Endothelial cell of umbilical vein (primary cell): ENCODE measurements around the gene PTN. TPM values are rescaled to one million over a fixed set of nuclear protein-coding genes. Genes with fewer than 3 reads are reported as not detected.

Experiments used
- BruUV-seq: library from RNA; stranded (reverse); fragments of 400-500 nt; replicated peaks from 2 replicates; lab custom pipeline; 2021; lab: Mats Ljungman, UMichigan
- CTCF ChIA-PET: fragments of 300-600, 350-600 bp; sonication (Branson Sonifier 250); formaldehyde crosslinking; loops from one replicate; lab custom pipeline; 2021; ENCODE audit warnings: antibody characterized with exemption, inconsistent platforms; lab: Charles Lee
- POLR2A ChIA-PET: fragments of 300-600, 350-600 bp; sonication (Branson Sonifier 250); formaldehyde crosslinking; loops from one replicate; lab custom pipeline; 2021; ENCODE audit warnings: antibody characterized with exemption, inconsistent platforms; lab: Charles Lee
- DNase-seq: peaks from one replicate; pipeline ENCODE4 v3.0.0-alpha.2; 2011; ENCODE audit warnings: low read depth, low spot score
- FAIRE-seq: peaks from 2 replicates; lab custom pipeline; 2011; peaks lifted over from hg19 to GRCh38; lab: Jason Lieb, UNC
- H2AFZ ChIP-seq: 2 replicates; pipeline ENCODE4 v1.6.0; 2012; ENCODE audit warnings: low read depth, low read length, control low read depth, inconsistent platforms
- H3K27ac ChIP-seq: 2 replicates; pipeline ENCODE4 v1.5.1; 2011; ENCODE audit warnings: low read depth, mild to moderate bottlenecking, control low read depth, low read length, moderate library complexity; ENCODE audit not compliant: insufficient read depth
- H3K27me3 ChIP-seq, 2 experiments: 2 replicates each; pipeline versions ENCODE4 v1.6.0 to v1.6.1; 2011; ENCODE audit warnings: low read length in 2 of 2, mixed read lengths in 1 of 2; ENCODE audit not compliant: control insufficient read depth in 2 of 2, insufficient read depth in 2 of 2
- H3K36me3 ChIP-seq, 2 experiments: 2 replicates in 1 of 2; 3 replicates in 1 of 2; pipeline ENCODE4 v1.5.1; 2011; ENCODE audit warnings: low read length in 2 of 2, mild to moderate bottlenecking in 1 of 2, moderate library complexity in 1 of 2; ENCODE audit not compliant: control insufficient read depth in 2 of 2, insufficient read depth in 2 of 2; ENCODE audit errors: extremely low read depth in 1 of 2
- H3K4me1 ChIP-seq: 3 replicates; pipeline ENCODE4 v1.5.1; 2011; ENCODE audit warnings: mild to moderate bottlenecking, low read length; ENCODE audit not compliant: control insufficient read depth, insufficient read depth; ENCODE audit errors: extremely low read depth
- H3K4me2 ChIP-seq: 2 replicates; pipeline ENCODE4 v1.6.1; 2011; ENCODE audit warnings: low read length, control low read depth, mixed read lengths; ENCODE audit not compliant: insufficient read depth
- H3K4me3 ChIP-seq, 3 experiments: fragments of 200-600 bp in 1 of 3; sonication (generic), shearing (Covaris generic) in 1 of 3; replicated peaks in 1 of 3; 2 replicates each; pipeline ENCODE4 v1.5.1; 2011 to 2016; ENCODE audit warnings: control low read depth in 3 of 3, low read length in 3 of 3, mild to moderate bottlenecking in 2 of 3, inconsistent platforms in 1 of 3, low read depth in 1 of 3, moderate library complexity in 1 of 3; ENCODE audit not compliant: insufficient read depth in 1 of 3
- H3K79me2 ChIP-seq: 2 replicates; pipeline ENCODE4 v1.6.0; 2012; ENCODE audit warnings: low read length, inconsistent platforms; ENCODE audit not compliant: control insufficient read depth, insufficient read depth
- H3K9ac ChIP-seq: replicated peaks from 2 replicates; pipeline ENCODE3; 2011; ENCODE audit warnings: low read length, control low read depth; ENCODE audit not compliant: insufficient read depth; ENCODE audit errors: extremely low read depth
- H3K9me1 ChIP-seq: replicated peaks from 3 replicates; pipeline ENCODE4 v1.6.0; 2011; ENCODE audit warnings: mild to moderate bottlenecking, low read length; ENCODE audit not compliant: control insufficient read depth, insufficient read depth; ENCODE audit errors: extremely low read depth
- H3K9me3 ChIP-seq: replicated peaks from 2 replicates; pipeline ENCODE4 v1.5.1; 2012; ENCODE audit warnings: low read length, inconsistent platforms; ENCODE audit not compliant: control insufficient read depth, insufficient read depth
- H4K20me1 ChIP-seq: replicated peaks from 2 replicates; pipeline ENCODE3; 2011; ENCODE audit warnings: mild to moderate bottlenecking, low read length; ENCODE audit not compliant: control insufficient read depth, insufficient read depth; ENCODE audit errors: extremely low read depth
- CTCF ChIP-seq, 2 donors: IDR thresholded peaks; 1 replicate in 1 of 2; 2 replicates in 1 of 2; pipeline ENCODE4 v1.5.1; 2011; ENCODE audit warnings: low read length in 2 of 2, mild to moderate bottlenecking in 2 of 2, moderate library complexity in 2 of 2, control low read depth in 1 of 2, inconsistent platforms in 1 of 2, low read depth in 1 of 2; ENCODE audit not compliant: insufficient read depth in 1 of 2; ENCODE audit errors: extremely low read depth in 1 of 2
- EZH2 ChIP-seq: IDR thresholded peaks from 2 replicates; pipeline ENCODE4 v1.6.1; 2012; ENCODE audit warnings: borderline replicate concordance, low read depth, mild to moderate bottlenecking, moderate library complexity, low read length, inconsistent platforms; ENCODE audit not compliant: severe bottlenecking
- FOS ChIP-seq: IDR thresholded peaks from 2 replicates; pipeline ENCODE4 v1.6.1; 2011; ENCODE audit warnings: mild to moderate bottlenecking, low read length, moderate library complexity, borderline replicate concordance; ENCODE audit not compliant: insufficient read depth
- GATA2 ChIP-seq: IDR thresholded peaks from 2 replicates; pipeline ENCODE4 v1.7.0; 2011; ENCODE audit warnings: low read depth, mild to moderate bottlenecking, moderate library complexity, mixed read lengths, low read length; ENCODE audit not compliant: insufficient read length, insufficient read depth
- JUN ChIP-seq: IDR thresholded peaks from 2 replicates; pipeline ENCODE4 v1.6.1; 2011; ENCODE audit warnings: borderline replicate concordance, low read depth; ENCODE audit not compliant: insufficient read length, insufficient read depth
- MYC ChIP-seq: IDR thresholded peaks from one replicate; pipeline ENCODE4 v1.6.1; 2011; ENCODE audit warnings: mild to moderate bottlenecking, low read depth, low read length
- POLR2A ChIP-seq: IDR thresholded peaks from 2 replicates; pipeline ENCODE4 v1.6.1; 2012; ENCODE audit warnings: low read depth, mild to moderate bottlenecking, control low read depth, low read length
- POLR2AphosphoS5 ChIP-seq: IDR thresholded peaks from 2 replicates; pipeline ENCODE4 v1.6.1; 2012; ENCODE audit warnings: low read depth, mild to moderate bottlenecking, control low read depth, low read length, moderate library complexity; ENCODE audit not compliant: insufficient read depth
- dilution Hi-C: fragments of 300-500 bp; cut with MboI; formaldehyde crosslinking; loops from one replicate; pipeline ENCODE4 v1.15.0; 2019; ENCODE audit warnings: low sequenced_read_pairs; ENCODE audit not compliant: extremely low pct_ligation_motif_present
- intact Hi-C: fragments of 100-400 bp; cut with micrococcal nuclease; formaldehyde crosslinking; loops from one replicate; pipeline ENCODE4 v1.10.0; 2022
- polyA plus RNA-seq, 4 experiments: library from polyadenylated mRNA; depleted of rRNA in 3 of 4; stranded (reverse) in 3 of 4; unstranded in 1 of 4; fragments of >200 nt; gene quantifications; 2 replicates each; pipeline versions ENCODE4 v1.2.1 to v1.2.3, GENCODE V29; 2011 to 2012; ENCODE audit warnings: missing spikeins in 1 of 4
- total RNA-seq: library from RNA; stranded (reverse); gene quantifications from 2 replicates; pipeline ENCODE4 v1.2.3, GENCODE V29; 2021
- TF ChIP-seq, protein P1 (sequence below): IDR thresholded peaks from 2 replicates; pipeline ENCODE4 v1.6.1; 2011; ENCODE audit not compliant: insufficient read depth, insufficient read length

Gene PTN
- total and polyA plus RNA-seq, 2 donors (not counting 3 experiments of a cell fraction or from before 2014, with no cell fraction given) = 0.07 TPM; not detected in 1

DNA sequence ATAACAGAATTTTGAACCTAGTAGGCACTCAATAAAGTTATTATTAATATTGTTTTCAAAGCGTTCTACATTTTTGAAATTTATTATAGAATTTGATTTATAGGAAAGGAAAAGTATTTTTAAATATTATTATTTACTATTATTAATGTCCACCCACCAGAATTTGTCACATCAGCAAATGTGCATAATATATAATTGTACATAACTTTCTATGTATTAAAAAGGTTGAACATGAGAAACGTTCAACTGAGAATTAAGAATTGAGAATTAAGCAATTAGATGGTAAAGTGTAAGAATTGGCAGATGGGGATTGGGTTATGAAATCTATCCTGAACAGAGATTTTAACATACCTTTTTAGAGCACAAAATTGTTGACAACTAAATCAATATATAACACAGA lies 129.8 kb downstream of the PTN start:
- no peaks in the 10 kb centered on the region for H3K27me3 ChIP-seq
- CTCF ChIA-PET = no interaction called here
- POLR2A ChIA-PET = no interaction called here
- no peak overlapping the region for H3K27ac ChIP-seq
- dilution Hi-C loops = no loop called here
- H3K4me1 ChIP-seq = no peaks in the 10 kb centered on the region
- H2AFZ ChIP-seq = no peak overlapping the region
- no peaks in the 10 kb centered on the region for H3K9me3 ChIP-seq
- H3K4me2 ChIP-seq = no peak overlapping the region
- FAIRE-seq = no peak
- TF ChIP-seq GATA2 (no peak), MYC (no peak), JUN (no peak), EZH2 (no peak), POLR2A (no peak), FOS (no peak), CTCF (IDR thresholded peaks at IDR 0.05; ENCODE audit: extremely low read depth in 1 of 2, insufficient read depth in 1 of 2, low read depth in 1 of 2, low read length in 2 of 2) (no peak), POLR2AphosphoS5 (no peak)
- TF ChIP-seq, protein P1, sequence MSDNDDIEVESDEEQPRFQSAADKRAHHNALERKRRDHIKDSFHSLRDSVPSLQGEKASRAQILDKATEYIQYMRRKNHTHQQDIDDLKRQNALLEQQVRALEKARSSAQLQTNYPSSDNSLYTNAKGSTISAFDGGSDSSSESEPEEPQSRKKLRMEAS = no peak
- H3K9ac ChIP-seq = no peak overlapping the region
- H3K9me1 ChIP-seq = no peaks in the 10 kb centered on the region
- no peak for DNase-seq
- intact Hi-C loops = no loop called here
- no peaks in the 10 kb centered on the region for H4K20me1 ChIP-seq
- no peaks in the 10 kb centered on the region for H3K36me3 ChIP-seq
- BruUV-seq = no TSS peak
- no peak overlapping the region for H3K4me3 ChIP-seq
- no peaks in the 10 kb centered on the region for H3K79me2 ChIP-seq
